Nucleus accumbens (tissue), 56 donors: ENCODE measurements around the gene MICAL3.

Experiments
- DNase-seq, 56 donors: peaks; one replicate each; lab custom pipeline; 2025; lab: John Stamatoyannopoulos, UW

Gene MICAL3

DNA sequence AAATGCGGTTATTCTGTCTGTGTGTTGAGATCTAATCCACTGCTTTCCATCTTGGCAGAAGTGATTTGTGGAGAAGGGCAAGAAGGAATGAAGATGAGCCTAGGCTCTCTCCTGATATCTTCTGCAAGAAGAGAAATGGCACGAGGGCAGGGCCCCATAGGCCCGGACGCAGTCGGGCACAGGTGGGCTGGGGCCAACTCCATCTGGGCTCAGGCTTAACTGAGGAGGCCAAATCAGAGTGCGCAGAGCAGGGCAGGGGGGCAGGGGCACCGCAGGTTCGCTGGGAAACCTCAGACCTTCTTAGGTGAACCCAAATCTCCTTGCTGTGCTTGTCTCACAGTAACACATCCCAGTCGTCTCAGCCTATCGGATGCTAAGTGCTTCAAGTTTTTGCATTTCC, 217.3 kb downstream of the MICAL3 start:
- DNase-seq = no peak

- DNase-seq = no peak
Observed at GRCh38 chr22:17806437-17806836, 217.9 kb downstream of the MICAL3 start.

DNA sequence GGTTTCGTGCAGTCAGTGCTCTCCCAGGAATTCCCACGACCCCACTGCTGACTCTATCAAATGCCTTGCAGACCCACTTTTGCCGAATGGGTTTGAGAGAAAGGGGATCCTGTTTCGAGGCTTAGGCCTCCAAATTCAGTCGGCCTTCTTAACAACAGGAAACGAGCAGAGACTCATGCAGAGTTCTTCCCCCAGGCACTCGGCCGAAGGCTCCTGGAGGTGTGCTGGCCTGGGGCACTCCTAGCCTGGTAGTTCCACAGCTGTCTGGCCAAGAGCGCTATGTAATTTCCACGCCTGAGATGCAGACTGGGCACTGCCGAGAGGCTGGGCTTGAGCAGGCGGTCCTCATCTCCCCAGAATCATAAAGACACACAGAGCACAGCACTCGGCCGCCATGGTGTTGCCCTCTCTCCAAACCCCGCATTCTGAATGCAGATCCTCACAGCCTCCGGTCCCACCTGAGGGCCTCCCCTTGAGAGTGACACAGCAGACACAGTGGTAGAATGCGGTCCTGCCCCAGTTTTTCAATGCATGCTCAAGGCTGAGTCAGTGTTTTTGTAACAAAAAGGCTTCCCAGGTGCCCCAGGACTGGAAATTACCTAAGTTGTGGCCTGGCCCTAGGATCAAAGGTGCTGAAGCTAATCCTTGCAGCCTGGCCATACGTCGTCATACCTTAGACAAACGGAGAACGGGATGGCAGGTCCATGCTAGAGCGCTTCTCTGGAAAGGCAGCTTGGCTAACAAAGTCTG, 219.9 kb downstream of the MICAL3 start:
- no peak for DNase-seq

DNA sequence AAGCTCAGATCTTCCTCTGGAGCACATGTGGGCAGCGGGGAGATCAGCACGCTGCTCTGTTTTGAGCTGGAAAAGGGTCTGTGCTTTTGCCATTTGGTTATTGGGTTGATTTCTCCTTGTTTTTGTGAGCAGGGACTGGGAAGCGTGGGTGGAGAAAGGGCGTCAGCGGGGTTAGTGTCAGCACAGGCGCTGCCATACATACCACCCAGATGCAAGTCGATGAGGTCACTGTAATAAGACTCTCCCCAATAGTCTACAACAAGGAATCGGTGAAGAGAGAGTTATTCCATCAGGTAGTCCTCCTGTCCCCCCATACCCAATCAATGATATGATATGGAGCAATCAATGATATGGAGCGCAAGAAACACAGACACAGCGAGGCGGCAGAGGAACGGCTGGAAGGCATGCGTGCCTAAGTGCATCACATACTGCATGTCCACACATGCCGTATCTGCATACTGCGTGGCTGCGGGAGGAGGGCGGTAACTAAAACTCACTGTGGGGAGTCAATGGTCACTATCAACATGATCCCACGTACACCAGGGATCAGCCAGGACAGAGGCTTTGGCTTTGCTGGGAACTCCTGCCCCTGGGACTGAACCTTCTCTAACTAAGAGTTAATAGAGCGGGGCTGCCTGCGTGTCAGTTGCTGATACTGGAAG, 220.6 kb downstream of the MICAL3 start:
- no peak for DNase-seq

DNA sequence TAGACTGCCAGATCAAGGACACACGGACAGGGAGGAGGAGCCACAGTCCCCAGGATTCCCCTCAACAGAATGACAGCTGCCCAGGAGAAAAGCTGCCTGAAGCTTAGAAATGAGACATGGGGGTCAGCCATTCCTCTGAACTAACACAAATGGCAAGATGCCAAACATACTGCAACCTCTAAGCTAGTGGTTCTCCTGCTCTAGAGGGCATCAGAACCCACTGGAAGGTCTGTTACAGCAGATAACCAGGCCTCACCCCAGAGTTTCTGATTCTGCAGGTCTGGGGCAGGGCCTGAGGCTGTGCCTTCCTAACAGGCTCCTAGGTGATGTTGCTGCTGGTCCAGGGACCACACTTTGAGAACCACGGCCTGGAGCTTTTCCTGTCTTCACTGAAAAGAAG, 221.5 kb downstream of the MICAL3 start:
- no peak for DNase-seq

GRCh38 chr22:17802411-17802810, 221.9 kb downstream of the MICAL3 start:
- no peak for DNase-seq

GRCh38 chr22:17797721-17798559, 226.4 kb downstream of the MICAL3 start:
- DNase-seq = peak in 3 of 56 donors; percentile 11 to 20 (median 13)

GRCh38 chr22:17796695-17797094, 227.7 kb downstream of the MICAL3 start:
- DNase-seq = no peak

GRCh38 chr22:17795661-17796548, 228.5 kb downstream of the MICAL3 start:
- DNase-seq = no peak

DNA sequence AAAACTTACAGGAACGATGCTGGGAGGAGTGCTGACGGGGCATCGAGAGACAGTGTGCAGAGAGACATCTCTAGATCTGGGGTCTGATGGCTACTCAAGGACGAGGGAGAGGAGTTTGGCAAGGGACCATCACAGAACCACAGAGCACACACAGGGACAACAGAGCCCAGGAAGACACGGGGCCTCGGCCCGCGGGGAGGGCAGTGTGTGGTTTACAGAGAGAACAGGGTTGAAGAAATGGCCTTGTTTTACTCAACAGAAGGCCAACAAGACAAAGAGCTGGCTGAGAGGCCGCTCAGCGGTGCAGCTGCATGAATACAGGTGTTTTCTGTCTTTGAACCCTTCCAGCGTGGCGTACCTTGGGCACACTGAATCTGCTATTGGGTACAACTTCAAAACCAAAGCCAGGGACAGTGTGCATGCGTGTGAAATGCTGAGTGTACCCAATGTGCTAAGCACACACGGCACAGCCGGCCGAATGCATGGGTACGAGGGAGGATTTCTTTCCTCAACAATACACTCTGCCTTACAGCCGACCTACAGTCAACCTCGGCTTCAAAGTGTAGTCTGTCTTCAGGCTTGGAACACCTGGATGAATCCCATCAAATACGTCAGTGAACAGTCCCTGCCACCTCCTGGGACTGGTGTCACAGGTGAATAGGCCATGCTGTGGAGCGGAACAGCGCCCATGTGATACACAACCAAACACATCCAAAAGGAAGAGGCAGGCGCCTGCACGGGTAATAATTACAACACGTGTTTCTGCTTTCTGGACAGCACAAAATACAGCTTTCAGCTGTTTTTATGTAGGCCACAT, 229.4 kb downstream of the MICAL3 start:
- no peak for DNase-seq

DNA sequence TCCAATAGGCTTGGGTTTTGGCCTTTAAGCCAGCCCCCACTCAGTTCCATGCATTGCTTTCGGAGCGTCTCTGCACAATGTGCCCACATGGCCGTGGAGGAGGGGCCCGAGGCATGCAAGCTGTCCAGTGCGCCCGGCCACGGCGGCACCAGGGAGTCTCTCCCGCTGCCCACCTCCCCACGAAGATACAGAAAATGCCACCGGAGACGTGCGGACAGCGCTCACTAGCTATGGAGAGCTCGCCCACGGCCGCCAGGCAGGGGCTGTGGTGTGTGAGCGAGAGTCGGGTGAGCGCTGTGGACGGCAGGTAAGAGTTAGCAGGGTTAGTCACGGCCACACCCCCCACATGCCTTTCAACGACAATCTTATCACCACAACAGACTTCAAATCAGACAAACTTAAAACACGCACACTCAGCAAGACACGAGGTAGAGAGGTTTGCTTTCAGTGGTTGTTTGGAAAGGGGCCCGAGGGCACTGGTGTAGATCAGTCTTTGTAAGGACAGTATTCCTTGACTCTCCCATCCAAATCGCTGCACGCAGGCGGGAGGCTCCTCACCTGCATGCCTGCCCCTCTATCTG, 231.4 kb downstream of the MICAL3 start:
- DNase-seq = no peak

DNA sequence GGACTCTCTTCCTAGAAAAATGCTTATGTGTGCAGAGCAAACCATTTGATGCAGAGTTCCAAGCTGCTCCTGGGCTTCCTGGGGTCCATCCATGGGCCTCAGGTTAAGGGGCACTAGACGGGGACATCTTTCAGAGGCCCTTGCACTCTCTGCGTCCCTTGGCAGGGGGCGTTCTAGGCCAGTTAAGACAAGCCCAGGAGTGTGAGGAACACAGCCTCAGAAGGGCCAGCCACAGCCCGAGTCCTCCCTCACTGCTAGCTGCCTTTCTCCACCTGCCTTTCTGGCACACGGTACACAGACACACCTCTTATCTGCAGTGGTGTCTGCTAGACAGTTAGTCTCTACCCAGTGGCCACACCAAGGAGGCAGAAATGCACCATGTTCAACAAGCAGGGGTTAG, 232.1 kb downstream of the MICAL3 start:
- no peak for DNase-seq

DNA sequence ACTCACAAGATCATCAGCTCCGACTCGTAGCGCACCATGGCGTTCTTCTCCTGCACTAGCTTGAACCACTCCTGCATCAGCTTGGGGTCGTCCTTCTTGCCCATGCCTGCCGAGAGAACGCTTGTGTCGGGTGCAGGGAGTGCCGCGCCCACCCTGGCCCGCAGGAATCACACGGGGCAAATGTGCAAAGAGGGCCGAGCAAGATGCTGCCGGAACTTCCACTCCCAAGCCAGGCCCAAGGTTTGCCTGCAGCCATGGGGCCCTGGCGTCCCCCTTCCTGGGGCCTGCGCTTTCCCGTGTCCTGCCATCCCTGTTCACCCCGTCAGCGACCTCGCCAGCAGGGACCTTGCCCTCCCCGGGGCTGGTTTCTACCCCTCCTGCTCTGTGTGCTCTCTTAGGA, 233.2 kb downstream of the MICAL3 start:
- DNase-seq = no peak

DNA sequence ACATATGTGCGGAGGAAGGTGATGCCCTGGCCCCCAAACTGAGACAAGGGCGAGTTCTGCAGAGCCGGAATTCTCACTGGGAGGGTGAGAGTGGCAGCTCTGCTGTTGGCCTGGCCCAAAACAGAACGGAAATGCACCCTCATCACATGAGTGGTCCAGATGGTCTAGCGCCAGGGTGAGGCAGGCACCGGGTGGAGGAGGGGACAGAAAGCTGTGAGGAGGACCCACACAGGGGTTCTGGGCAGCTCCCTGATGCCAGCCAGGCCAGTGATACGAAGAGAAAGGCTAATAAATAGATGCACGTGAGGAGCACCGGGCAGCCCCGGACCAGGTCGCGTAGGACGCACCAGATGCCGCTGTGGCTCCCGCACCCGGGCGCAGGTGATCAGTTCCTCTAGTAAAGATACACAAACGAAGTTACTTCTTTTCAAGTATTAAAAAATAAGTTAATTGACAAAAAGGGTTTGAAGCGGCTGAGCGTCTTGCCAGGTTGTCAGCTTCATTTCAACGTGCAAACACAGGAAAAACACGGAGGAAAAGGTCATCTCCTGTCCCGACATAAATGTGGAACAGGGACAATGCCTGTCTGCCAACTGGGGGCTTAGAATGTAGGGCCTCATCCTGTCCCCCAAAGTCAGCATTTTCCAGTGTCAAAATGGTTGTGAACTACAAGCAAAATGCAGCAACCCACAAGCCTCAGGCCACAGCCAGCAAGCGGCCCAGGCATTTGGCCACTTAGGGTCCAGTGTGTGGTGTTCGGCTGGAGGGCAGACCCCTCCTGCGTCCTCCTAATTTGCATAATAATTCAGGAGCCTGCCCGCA, 234.8 kb downstream of the MICAL3 start:
- DNase-seq = peak in 7 of 56 donors; percentile 8 to 35 (median 19)

- DNase-seq = no peak
Observed at GRCh38 chr22:17788528-17789378, 235.6 kb downstream of the MICAL3 start.

GRCh38 chr22:17787716-17788330, 236.5 kb downstream of the MICAL3 start:
- DNase-seq = no peak

GRCh38 chr22:17787241-17787640, 237.1 kb downstream of the MICAL3 start:
- DNase-seq = peak in 5 of 56 donors; percentile 18 to 28 (median 25)
